Activated T-helper 2 cell treated with anti-CD3 and anti-CD28 coated beads, Interferon-gamma antibody, Interleukin-2, Interleukin-4, amounts not matched to agents 10 μg/mL and 5 μg/mL and 100 μg/mL, durations not matched to agents 14 hours and 24 hours and 36 hours (primary cell): ENCODE measurements around the gene SIGMAR1. TPM values are rescaled to one million over a fixed set of nuclear protein-coding genes. Genes with fewer than 3 reads are reported as not detected.
A peak's percentile ranks its signal among the peaks of the same experiment; 100 is the strongest.

ENCODE experiments used
- DNase-seq: peaks from one replicate; pipeline ENCODE4 v3.0.0; 2021; ENCODE audit warnings: low spot score
- H3K27ac Mint-ChIP-seq: one replicate; pipeline ENCODE4 v1.8.0; 2021; ENCODE audit warnings: mixed read lengths
- H3K27me3 Mint-ChIP-seq: one replicate; pipeline ENCODE4 v1.8.0; 2021; ENCODE audit warnings: low read depth, mixed read lengths
- H3K36me3 Mint-ChIP-seq: one replicate; pipeline ENCODE4 v1.8.0; 2021; ENCODE audit warnings: low read depth, mixed read lengths
- H3K4me1 Mint-ChIP-seq: one replicate; pipeline ENCODE4 v1.8.0; 2021; ENCODE audit warnings: low read depth, mixed read lengths
- H3K4me3 Mint-ChIP-seq: one replicate; pipeline ENCODE4 v1.8.0; 2021; ENCODE audit warnings: low read depth, mild to moderate bottlenecking, moderate library complexity, mixed read lengths
- H3K9me3 Mint-ChIP-seq: one replicate; pipeline ENCODE4 v1.8.0; 2021; ENCODE audit warnings: mixed read lengths
- intact Hi-C: fragments of 100-400 bp; cut with micrococcal nuclease; formaldehyde crosslinking; loops from one replicate; pipeline ENCODE4 v1.15.1; 2023
- total RNA-seq: library from RNA; stranded (reverse); gene quantifications from 2 replicates; pipeline ENCODE4 v1.2.3, GENCODE V29; 2022

SIGMAR1 gene
- total RNA-seq = 105 and 109 TPM in 2 replicates

DNA sequence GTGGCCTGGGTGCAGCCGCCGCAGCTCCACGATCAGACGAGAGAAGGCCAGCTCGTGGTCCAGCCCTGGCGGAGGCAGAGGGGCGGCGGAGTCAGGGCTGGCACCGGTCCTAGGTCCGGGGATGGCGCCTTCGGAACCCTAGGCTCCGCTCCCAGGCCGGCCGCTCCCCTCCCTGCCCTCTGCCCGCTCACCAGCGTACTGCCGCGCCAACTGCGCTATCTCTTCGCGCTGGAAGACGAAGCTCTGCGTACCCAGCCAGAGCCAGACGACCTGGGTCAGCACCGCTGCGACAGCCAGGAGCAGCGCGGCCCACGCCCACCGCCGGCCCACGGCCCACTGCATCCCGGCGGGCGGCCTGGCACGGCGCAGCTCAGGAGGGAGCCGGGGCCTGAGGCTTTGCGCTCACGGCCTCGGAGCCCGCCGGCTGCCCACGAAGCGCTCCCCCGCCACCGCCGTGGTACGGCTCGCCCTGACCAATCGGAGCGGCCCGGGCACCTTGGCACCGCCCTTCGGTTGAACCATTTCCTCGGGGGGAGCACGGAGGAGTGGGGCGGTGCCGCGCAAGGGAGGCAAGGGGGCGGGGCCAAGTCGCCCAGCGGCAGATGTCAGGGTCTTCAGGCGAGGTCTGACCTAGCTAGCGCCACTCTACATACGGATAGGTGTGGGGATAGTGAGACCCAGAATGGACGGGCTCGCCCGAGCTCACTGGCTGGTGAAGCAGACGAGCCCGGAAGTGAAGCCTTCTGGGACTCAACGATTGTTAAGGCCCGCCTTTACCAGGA lies at the start of gene SIGMAR1:
TSS of gene SIGMAR1 (minus strand) at position 432 of the 782 bp plus-strand sequence. CDS start at position 342, 90 bp downstream.
- Mint-ChIP-seq H3K27ac (peak within 1 kb of the TSS; percentile 86), H3K9me3 (no peaks in the 10 kb centered on the region), H3K27me3 (no peaks in the 10 kb centered on the region), H3K4me3 (peak within 1 kb of the TSS; percentile 97), H3K4me1 (peaks cover 31% of the 10 kb centered on the region), H3K36me3 (peaks cover 34% of the 10 kb centered on the region)
- DNase-seq = peak; percentile 93
- intact Hi-C loops = loop anchor here (1.0 to 5.0 kb wide), 3 partner anchors 9 to 35 kb away; partner anchors contain the start of gene GALT

DNA sequence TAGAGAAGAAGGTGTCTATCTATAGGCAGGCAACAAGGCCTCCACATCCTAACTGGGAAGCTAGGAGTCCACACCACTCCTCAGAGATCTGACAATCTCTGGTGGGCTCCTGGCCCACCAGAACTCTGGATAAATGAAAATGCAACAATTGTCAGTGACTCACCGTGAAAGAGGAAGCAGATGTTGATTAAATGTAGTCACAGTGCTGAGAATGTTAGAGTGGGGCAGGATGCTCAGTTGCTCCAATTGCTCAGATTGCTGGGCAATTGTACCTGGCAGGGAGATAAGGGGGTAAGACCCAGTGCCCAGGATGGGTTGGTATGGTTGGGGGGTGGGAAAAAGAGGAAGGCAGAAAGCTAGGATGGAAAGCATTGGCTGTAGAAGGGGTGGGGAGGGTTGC lies 49.1 kb upstream of the SIGMAR1 start:
- intact Hi-C loops = no loop called here

DNA sequence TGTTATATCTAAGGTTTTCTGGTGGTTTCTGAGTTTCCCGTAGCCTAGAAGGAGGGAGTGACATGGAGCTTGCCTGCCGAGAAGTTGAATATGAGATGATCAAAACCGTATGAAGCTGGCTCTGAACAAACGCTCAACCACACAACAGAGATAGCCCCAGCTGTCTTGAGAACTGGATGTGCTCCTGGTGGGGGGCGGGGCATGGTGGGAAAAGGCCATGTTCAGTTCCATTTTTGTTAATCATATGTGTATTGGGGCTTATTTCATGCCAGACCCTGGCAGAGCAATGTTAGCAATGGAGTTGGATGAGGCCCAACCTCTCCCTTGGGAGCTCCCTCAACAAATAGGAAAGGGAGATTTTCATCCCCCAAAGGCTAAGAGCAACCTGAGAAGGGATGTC lies 48.6 kb upstream of the SIGMAR1 start:
- peaks cover 2% of the 10 kb centered on the region for H3K4me1 Mint-ChIP-seq
- H3K36me3 Mint-ChIP-seq = peaks cover 4% of the 10 kb centered on the region
- no peaks in the 10 kb centered on the region for H3K9me3 Mint-ChIP-seq
- H3K4me3 Mint-ChIP-seq = no peak overlapping the region
- intact Hi-C loops = no loop called here
- no peak overlapping the region for H3K27ac Mint-ChIP-seq
- no peak for DNase-seq
- H3K27me3 Mint-ChIP-seq = no peaks in the 10 kb centered on the region

More for the DNA sequence above, 49.1 kb upstream of the SIGMAR1 start:
- Mint-ChIP-seq H3K4me3 (no peak overlapping the region), H3K27me3 (no peaks in the 10 kb centered on the region), H3K36me3 (peaks cover 4% of the 10 kb centered on the region), H3K9me3 (no peaks in the 10 kb centered on the region), H3K4me1 (peaks cover 2% of the 10 kb centered on the region), H3K27ac (no peak overlapping the region)
- DNase-seq = no peak

DNA sequence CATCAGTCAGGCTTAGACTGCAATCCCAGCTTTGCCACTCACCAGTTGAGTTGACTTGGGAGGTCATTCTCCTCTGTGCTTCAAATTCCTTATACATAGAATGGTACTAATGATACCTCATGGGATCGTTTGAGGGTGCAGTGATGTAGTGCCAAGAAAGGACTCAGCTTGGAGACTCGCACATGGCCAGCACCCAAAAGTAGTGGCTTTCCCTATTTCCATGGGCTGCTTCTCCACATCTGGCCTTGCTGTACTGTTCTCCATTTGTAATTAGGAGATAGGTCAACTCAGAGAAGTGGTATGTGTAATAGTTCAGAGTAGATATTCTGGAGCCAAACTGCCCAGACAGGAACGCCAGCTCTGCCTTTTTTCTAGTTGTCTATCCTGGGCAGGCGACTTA lies 48.0 kb upstream of the SIGMAR1 start:
- Mint-ChIP-seq H3K4me3 (no peak overlapping the region), H3K9me3 (no peaks in the 10 kb centered on the region), H3K36me3 (peaks cover 4% of the 10 kb centered on the region), H3K27ac (no peak overlapping the region), H3K4me1 (peaks cover 2% of the 10 kb centered on the region), H3K27me3 (no peaks in the 10 kb centered on the region)
- DNase-seq = no peak
- intact Hi-C loops = no loop called here

DNA sequence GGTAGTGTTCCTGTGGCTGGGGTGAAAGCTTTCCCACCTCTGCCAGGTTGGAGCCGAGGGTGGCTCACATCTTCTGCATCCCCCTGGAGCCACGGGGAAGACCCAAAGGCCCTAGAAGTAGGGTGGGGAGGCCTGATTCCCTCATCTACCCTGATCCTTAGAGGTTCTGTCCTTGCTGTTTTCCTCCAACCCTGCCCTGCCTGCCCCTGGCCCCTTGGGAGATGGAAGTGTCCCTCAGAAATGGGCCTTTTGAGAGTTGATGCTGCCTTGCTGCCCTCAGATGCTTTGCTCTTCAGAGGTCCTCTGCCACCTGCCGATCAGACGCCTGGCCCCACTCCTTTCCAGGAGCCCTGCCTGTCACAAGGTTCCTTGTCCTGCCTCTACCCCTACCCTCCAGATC lies 47.2 kb upstream of the SIGMAR1 start:
- Mint-ChIP-seq H3K27ac (no peak overlapping the region), H3K27me3 (no peaks in the 10 kb centered on the region), H3K4me1 (peaks cover 2% of the 10 kb centered on the region), H3K4me3 (no peak overlapping the region), H3K9me3 (no peaks in the 10 kb centered on the region), H3K36me3 (peaks cover 4% of the 10 kb centered on the region)
- intact Hi-C loops = no loop called here
- no peak for DNase-seq

DNA sequence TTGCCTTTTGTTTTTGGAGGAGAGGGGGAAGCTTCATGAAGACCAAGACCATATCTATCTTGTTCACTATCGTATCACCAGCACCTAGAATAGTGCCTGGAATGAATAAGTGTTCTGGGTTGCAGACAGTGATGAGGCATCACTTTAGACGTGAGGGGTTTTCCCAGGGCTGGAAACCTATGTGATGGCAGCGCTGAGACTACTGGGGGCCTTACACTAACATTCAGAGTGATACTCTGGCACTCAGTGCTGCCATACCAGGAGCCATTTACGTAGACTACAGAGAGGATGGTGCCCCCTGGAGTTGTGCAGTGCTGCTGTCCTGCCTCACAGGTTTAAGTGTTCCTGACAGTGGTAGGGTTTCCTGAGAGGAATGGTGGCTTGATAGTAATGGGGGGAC lies 46.6 kb upstream of the SIGMAR1 start:
- Mint-ChIP-seq H3K27ac (no peak overlapping the region), H3K4me1 (peaks cover 2% of the 10 kb centered on the region), H3K27me3 (no peaks in the 10 kb centered on the region), H3K9me3 (no peaks in the 10 kb centered on the region), H3K4me3 (no peak overlapping the region), H3K36me3 (peaks cover 4% of the 10 kb centered on the region)
- intact Hi-C loops = no loop called here
- DNase-seq = no peak

DNA sequence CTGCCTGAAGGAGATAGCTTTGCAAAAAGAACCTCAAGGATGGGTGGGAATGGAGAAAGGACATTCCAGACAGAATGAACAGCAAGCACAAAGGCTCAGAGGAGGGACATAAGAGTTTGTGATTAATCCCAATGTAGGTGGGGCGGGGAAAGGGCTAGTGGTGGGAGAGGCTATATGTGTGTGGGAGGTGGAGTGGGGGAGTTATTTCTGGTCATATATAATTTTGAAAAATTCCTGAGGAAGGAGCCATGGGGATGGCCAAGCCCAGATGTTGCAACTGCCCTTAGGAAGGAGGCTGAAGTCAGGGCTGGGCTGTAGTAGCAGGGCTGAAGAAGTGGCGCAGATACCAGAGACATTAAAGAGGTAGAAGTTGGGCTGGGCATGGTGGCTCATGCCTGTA lies 38.3 kb upstream of the SIGMAR1 start:
- no peak overlapping the region for H3K27ac Mint-ChIP-seq
- H3K4me1 Mint-ChIP-seq = no peaks in the 10 kb centered on the region
- no peak overlapping the region for H3K4me3 Mint-ChIP-seq
- H3K9me3 Mint-ChIP-seq = no peaks in the 10 kb centered on the region
- DNase-seq = no peak
- intact Hi-C loops = no loop called here
- H3K36me3 Mint-ChIP-seq = no peaks in the 10 kb centered on the region
- no peaks in the 10 kb centered on the region for H3K27me3 Mint-ChIP-seq

DNA sequence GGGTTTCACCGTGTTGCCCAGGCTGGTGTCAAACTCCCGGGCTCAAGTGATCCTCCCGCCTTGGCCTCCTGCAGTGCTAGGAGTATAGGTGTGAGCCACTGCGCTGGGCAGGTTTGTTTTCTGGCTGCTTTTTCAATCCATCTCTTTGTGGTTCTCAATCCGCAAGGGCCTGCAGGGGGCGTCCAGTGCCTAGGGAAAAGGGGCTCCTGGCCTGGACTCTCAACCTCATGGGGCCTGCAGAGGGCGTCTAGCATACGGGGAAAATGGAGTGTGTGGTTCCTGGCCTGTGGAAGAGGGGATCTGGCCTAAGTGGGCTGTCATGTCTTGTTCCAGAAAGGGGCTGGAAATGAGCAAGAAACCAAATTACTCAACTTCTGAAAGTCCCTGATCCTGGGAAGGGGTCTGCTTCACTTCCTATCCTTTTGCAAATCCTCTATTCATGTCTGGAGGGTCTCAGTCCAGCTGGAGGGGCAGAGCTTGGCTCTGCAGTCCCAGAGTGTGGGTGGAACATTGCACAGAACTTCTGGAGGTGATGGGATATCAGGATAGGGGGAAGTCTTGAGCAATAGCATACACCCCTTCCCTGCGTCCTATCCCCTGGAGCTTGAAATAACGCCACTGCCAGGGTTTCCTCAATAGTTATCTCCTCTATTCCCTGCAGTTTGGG lies 37.6 kb upstream of the SIGMAR1 start:
- intact Hi-C loops = no loop called here
- Mint-ChIP-seq H3K36me3 (no peaks in the 10 kb centered on the region), H3K27me3 (no peaks in the 10 kb centered on the region), H3K27ac (no peak overlapping the region), H3K4me1 (no peaks in the 10 kb centered on the region), H3K9me3 (no peaks in the 10 kb centered on the region), H3K4me3 (no peak overlapping the region)
- peak; percentile 31 for DNase-seq

DNA sequence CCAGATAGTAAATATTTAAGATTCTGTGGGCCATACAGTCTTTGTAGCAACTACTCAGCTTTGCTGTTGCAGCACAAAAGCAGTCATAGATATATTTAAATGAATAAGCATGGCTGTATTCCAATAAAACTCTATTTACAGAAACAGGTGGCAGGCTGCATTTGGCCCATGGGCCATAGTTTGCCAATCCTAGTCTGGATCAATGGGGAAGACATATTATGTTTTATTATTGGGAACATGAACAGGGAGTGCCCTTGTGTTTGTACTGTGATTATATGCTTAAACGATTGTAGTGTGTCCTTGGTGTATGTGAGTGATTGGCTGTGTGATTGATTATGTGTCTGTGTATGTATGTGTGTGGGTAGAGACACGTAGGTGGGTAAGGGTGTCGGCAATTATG lies 36.9 kb upstream of the SIGMAR1 start:
- intact Hi-C loops = no loop called here
- peaks cover 5% of the 10 kb centered on the region for H3K9me3 Mint-ChIP-seq

DNA sequence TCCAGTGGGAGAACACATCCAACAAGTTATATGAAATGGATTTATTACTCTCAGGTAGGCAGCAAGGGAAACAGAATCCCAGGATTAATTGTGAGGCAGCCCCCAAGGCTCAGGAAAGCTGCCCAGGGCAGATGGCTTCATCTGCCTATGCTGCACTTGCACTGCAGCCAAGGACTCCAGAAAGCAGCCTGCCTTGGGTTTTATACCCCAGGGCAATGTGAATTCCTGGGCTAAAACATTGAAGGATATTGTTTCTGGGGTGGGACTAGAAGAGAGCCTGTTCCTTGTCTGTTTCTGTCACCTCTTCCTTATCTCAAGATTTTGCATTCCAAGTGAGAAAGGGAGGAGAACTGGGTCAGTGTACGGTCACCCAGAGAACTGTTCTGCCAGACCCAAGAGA lies 33.7 kb upstream of the SIGMAR1 start:
- Mint-ChIP-seq H3K9me3 (peaks cover 9% of the 10 kb centered on the region), H3K4me1 (no peaks in the 10 kb centered on the region), H3K27me3 (no peaks in the 10 kb centered on the region), H3K36me3 (peaks cover 19% of the 10 kb centered on the region), H3K27ac (no peak overlapping the region), H3K4me3 (no peak overlapping the region)
- no peak for DNase-seq
- intact Hi-C loops = no loop called here

More for the DNA sequence above, 36.9 kb upstream of the SIGMAR1 start:
- Mint-ChIP-seq H3K4me1 (no peaks in the 10 kb centered on the region), H3K27ac (no peak overlapping the region), H3K36me3 (peaks cover 5% of the 10 kb centered on the region), H3K4me3 (no peak overlapping the region), H3K27me3 (no peaks in the 10 kb centered on the region)
- no peak for DNase-seq

DNA sequence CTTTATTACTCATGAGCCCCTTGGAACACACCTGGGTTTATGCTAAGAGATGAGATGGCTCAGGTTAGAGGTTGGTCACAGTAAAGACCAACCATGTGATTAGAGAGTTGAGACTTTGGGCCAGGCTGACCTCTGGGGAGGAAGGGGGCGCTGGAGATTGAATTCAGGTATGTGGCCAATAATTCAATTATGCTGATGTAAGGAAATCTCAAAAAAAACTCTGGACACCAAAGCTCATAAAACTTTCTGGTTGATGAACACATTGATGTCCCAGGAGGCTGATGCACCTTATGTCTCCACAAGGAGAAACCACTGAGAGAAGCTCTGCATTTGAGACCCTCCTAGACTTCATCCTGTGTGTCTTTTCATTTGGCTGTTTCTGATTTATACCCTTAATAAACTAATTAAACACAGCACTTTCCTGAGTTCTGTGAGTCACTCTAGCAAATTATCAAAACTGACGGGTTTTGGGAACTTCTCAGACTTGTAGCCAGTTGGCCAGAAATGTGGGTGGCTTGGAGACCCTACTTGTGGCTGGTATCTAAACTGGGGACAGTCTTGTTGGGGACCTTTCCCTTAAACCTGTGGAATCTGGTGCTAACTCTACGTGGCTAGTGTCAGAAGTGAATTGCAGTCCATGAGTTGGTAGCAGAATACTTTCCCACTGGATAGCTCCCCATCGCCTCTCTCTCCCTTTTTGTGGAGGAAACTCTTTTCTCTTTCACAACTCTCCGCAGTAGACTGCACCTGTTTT lies 32.4 kb upstream of the SIGMAR1 start:
- H3K4me3 Mint-ChIP-seq = no peak overlapping the region
- no peak overlapping the region for H3K27ac Mint-ChIP-seq

DNA sequence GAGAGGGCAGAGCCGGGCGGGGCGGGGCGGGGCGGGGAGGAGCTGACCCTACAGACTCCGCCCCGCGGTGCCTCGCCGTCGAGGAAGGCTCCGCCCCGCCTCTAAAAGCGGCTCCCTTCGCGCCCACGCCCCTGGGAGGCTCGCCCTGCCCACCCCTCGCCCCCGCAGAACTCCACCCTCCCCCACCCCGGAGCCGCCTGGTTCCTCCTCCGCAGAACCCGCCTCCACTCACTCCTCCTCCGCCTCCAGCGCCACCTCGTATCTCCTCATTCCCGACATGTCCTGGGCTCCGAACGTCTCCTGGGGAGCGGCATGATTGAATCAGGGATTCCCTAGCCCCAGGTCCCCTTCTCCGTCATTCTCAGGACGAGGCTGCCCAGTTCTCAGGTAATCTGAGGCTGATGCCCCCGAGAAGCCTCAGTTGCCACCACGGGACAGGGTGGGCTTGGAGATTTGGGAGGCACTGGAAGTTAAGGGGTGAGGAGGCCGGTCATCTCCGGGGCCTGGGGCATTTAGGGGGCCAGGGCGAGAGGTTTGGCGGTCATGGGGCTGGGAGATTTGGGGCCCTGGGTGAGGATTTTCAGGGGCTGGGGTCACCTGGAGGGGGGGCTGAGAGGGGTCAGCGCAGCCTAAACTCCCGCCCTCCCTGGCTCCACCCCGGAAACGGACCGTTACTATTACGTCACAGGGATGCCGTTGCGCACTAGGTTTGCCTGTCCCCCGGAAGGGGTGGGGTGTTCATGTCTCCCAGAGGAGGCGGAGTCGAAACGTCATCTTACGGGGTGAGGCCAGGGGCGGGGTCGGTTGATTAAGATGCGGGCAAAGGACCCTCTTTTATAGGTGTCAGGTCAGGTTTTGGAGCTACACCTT lies 28.0 kb upstream of the SIGMAR1 start:
- H3K36me3 Mint-ChIP-seq = peaks cover 34% of the 10 kb centered on the region
- peak; percentile 83 for DNase-seq
- no peaks in the 10 kb centered on the region for H3K27me3 Mint-ChIP-seq
- H3K4me3 Mint-ChIP-seq = peak overlapping the region; percentile 85
- intact Hi-C loops = loop anchor here (2.0 kb wide), 2 partner anchors 19 to 27 kb away; partner anchors contain the start of gene GALT
- H3K4me1 Mint-ChIP-seq = peaks cover 34% of the 10 kb centered on the region
- peaks cover 9% of the 10 kb centered on the region for H3K9me3 Mint-ChIP-seq
- peak overlapping the region; percentile 82 for H3K27ac Mint-ChIP-seq

More for the DNA sequence above, 32.4 kb upstream of the SIGMAR1 start:
- Mint-ChIP-seq H3K27me3 (no peaks in the 10 kb centered on the region), H3K36me3 (peaks cover 19% of the 10 kb centered on the region), H3K4me1 (peaks cover 4% of the 10 kb centered on the region), H3K9me3 (peaks cover 9% of the 10 kb centered on the region)
- intact Hi-C loops = no loop called here
- no peak for DNase-seq
